Measurements from ENCODE around the gene PIEZO1. TPM values are rescaled to one million over a fixed set of nuclear protein-coding genes. Genes with fewer than 3 reads are reported as not detected.
A peak's percentile ranks its signal among the peaks of the same experiment; 100 is the strongest.

PIEZO1 gene
- total RNA-seq, 6 experiments from 2014 or later: 48.9 to 91.9 (median 64.4) TPM

DNA sequence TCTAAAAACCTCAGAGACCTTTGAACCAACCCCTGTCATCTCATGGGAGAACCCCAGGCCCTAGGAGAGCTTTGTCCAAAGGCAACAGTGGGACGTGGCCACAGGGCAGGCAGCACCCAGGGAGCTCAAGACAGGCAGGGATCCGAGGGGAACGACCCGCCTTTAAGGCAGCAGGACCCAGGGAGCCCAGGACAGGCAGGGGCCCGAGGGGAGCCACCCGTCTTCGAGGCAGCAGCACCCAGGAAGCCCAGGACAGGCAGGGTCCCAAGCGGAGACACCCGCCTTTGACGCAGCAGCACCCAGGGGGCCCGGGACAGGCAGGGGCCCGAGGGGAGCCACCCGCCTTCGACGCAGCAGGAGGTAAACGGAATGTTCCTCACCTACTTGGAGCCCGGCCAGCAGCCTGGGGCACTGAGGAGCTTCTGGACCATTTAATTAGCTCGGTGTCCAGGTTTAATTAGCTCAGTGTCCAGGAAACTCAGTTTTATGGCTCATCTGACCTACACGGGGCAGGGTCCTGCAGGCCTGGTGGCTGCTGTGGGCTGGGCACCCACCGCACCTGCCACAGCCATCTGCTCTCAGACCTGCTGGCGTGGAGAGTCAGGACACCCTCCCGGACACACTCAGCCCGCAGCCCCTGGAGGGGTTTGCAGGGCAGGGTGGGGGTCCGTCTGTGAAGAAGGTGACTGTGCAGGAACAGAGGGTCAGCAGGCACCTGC is 24.4 kb downstream of the PIEZO1 start:
- 41% methylated on average over 4 of the region's 24 CpGs for WGBS (ENCODE audit: insufficient coverage, low coverage, low lambda C conversion rate, missing lambda C conversion rate)
- no peaks in the 10 kb centered on the region for H3K36me3 ChIP-seq
- no peak for DNase-seq
- H3K9me3 ChIP-seq: no peaks in the 10 kb centered on the region
- ATAC-seq: peak in 3 of 4 donors; percentile 1 to 6 (median 2)
- H3K27me3 ChIP-seq: no peaks in the 10 kb centered on the region
- H3K4me3 ChIP-seq: no peak overlapping the region
- no peak for TF ChIP-seq POLR2A (IDR thresholded peaks at IDR 0.05)
- TF ChIP-seq, protein P1, sequence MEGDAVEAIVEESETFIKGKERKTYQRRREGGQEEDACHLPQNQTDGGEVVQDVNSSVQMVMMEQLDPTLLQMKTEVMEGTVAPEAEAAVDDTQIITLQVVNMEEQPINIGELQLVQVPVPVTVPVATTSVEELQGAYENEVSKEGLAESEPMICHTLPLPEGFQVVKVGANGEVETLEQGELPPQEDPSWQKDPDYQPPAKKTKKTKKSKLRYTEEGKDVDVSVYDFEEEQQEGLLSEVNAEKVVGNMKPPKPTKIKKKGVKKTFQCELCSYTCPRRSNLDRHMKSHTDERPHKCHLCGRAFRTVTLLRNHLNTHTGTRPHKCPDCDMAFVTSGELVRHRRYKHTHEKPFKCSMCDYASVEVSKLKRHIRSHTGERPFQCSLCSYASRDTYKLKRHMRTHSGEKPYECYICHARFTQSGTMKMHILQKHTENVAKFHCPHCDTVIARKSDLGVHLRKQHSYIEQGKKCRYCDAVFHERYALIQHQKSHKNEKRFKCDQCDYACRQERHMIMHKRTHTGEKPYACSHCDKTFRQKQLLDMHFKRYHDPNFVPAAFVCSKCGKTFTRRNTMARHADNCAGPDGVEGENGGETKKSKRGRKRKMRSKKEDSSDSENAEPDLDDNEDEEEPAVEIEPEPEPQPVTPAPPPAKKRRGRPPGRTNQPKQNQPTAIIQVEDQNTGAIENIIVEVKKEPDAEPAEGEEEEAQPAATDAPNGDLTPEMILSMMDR (IDR thresholded peaks at IDR 0.05): no peak
- H3K4me1 ChIP-seq: peaks cover 0 to 44% (median 23%) of the 10 kb centered on the region in 4 donors
- peak overlapping the region in 2 of 3 donors; percentile 79 to 91 for H3K27ac ChIP-seq
- intact Hi-C loops (cut with DNase I): no loop called here

- WGBS (ENCODE audit: insufficient coverage, low coverage, low lambda C conversion rate, missing lambda C conversion rate): 65% methylated on average over 16 of the region's 22 CpGs
- ATAC-seq (no peak), DNase-seq (no peak)
- Histone ChIP-seq H3K36me3 (no peaks in the 10 kb centered on the region), H3K27ac (peak overlapping the region; percentile 34 to 91 (median 79)), H3K27me3 (no peaks in the 10 kb centered on the region), H3K4me3 (no peak overlapping the region), H3K4me1 (peaks cover 0 to 44% (median 23%) of the 10 kb centered on the region in 4 donors), H3K9me3 (no peaks in the 10 kb centered on the region)
- intact Hi-C loops (cut with DNase I): no loop called here
- TF ChIP-seq POLR2A (IDR thresholded peaks at IDR 0.05): no peak
- TF ChIP-seq, protein P1 (IDR thresholded peaks at IDR 0.05): no peak
These were observed 25.1 kb downstream of the PIEZO1 start for GRCh38 chr16:88759976-88760350.

- H3K36me3 ChIP-seq: no peaks in the 10 kb centered on the region
- peak; percentile 76 to 90 (median 88) for ATAC-seq
These were observed 25.6 kb downstream of the PIEZO1 start for GRCh38 chr16:88759245-88759975.

GRCh38 chr16:88758944-88759244 is 26.1 kb downstream of the PIEZO1 start:
- 49% methylated on average over 6 of the region's 6 CpGs for WGBS (ENCODE audit: insufficient coverage, low coverage, low lambda C conversion rate, missing lambda C conversion rate)

More at GRCh38 chr16:88759245-88759975, 25.6 kb downstream of the PIEZO1 start:
- WGBS (ENCODE audit: insufficient coverage, low coverage, low lambda C conversion rate, missing lambda C conversion rate): 6% methylated on average over 12 of the region's 26 CpGs
- DNase-seq: peak; percentile 86 to 96 (median 96)
- H3K27ac ChIP-seq: peak overlapping the region; percentile 34 to 91 (median 79)
- H3K27me3 ChIP-seq: no peaks in the 10 kb centered on the region
- H3K4me1 ChIP-seq: peaks cover 0 to 44% (median 23%) of the 10 kb centered on the region in 4 donors
- intact Hi-C loops (cut with DNase I): no loop called here
- no peak overlapping the region for H3K4me3 ChIP-seq
- peak; percentile 47 for TF ChIP-seq POLR2A (IDR thresholded peaks at IDR 0.05)
- TF ChIP-seq, protein P1 (IDR thresholded peaks at IDR 0.05): peak; percentile 28 to 67 (median 44)
- H3K9me3 ChIP-seq: no peaks in the 10 kb centered on the region

More at GRCh38 chr16:88758944-88759244, 26.1 kb downstream of the PIEZO1 start:
- intact Hi-C loops (cut with DNase I): no loop called here
- Histone ChIP-seq H3K27ac (peak overlapping the region; percentile 34 to 91 (median 79)), H3K9me3 (no peaks in the 10 kb centered on the region), H3K4me1 (peaks cover 0 to 41% (median 22%) of the 10 kb centered on the region in 4 donors), H3K4me3 (no peak overlapping the region), H3K27me3 (no peaks in the 10 kb centered on the region), H3K36me3 (no peaks in the 10 kb centered on the region)
- TF ChIP-seq POLR2A (IDR thresholded peaks at IDR 0.05): no peak
- TF ChIP-seq, protein P1 (IDR thresholded peaks at IDR 0.05): no peak
- ATAC-seq (no peak), DNase-seq (no peak)

Data from right lobe of liver (tissue), 6 donors.